HCEC 1CT (cell line): Measurements from ENCODE around the gene SERPINA9.
"Not testable (repeated sequence)": the region's sequence is repeated elsewhere in the genome, so short reads cannot be mapped to it uniquely, and the experiment has no call there.

Experiments
- DNase-seq: peaks from one replicate; pipeline ENCODE4 v3.0.0-alpha.2; 2017

The SERPINA9 gene

GRCh38 chr14:94421316-94421715 is 54.7 kb downstream of the SERPINA9 start:
- no peak for DNase-seq

GRCh38 chr14:94417497-94418205 is 58.3 kb downstream of the SERPINA9 start:
- DNase-seq = not testable (repeated sequence)
